Measurements from ENCODE around the gene COL5A1. TPM values are rescaled to one million over a fixed set of nuclear protein-coding genes. Genes with fewer than 3 reads are reported as not detected.

Gene COL5A1
- total RNA-seq, 1 donor: 801 TPM

DNA sequence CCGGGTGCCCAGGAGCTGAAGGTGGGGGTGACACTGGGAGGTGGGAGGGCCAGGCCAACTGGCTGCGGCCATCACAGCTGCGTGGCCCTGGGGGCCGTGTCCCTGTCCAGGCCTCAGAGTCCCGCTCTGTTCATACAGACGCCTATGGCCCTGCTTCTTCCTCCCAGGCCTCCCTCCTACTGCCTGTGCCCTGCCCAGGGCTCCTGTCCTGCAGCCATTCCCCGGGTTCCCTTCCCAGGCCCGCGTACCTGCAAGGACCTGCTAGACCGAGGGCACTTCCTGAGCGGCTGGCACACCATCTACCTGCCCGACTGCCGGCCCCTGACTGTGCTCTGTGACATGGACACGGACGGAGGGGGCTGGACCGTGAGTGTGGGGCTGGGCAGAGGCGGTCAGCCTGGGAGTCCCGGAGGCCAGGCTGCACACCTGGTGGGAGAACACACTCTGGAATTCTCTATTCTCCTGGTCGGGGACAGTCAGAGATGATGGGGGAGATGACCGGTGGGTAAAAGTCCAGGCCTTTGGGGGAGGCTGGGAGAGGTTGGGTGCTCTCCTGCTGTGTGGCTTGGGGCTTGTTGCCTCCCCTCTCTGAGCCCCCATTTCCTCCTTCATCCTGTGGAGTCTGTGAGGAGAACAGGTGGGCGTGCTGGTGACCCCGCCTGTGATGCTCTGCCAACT is 243.5 kb downstream of the COL5A1 start:
- no peak overlapping the region for H3K4me3 ChIP-seq (ENCODE audit: insufficient read depth, low read length)
- no peak overlapping the region for H3K4me2 ChIP-seq (ENCODE audit: insufficient read depth, low read length)
- no peaks in the 10 kb centered on the region for H3K4me1 ChIP-seq (ENCODE audit: insufficient read depth, low read length)
- H2AFZ ChIP-seq (ENCODE audit: low read length): no peak overlapping the region
- H3K36me3 ChIP-seq (ENCODE audit: insufficient read depth, low read length): no peaks in the 10 kb centered on the region
- H4K20me1 ChIP-seq (ENCODE audit: insufficient read depth, low read length): no peaks in the 10 kb centered on the region
- DNase-seq (ENCODE audit: insufficient read length, low spot score, missing footprints): no peak
- no peaks in the 10 kb centered on the region for H3K79me2 ChIP-seq (ENCODE audit: insufficient read depth, low read length)
- no peaks in the 10 kb centered on the region for H3K9me3 ChIP-seq (ENCODE audit: low read depth, low read length)
- H3K27me3 ChIP-seq (ENCODE audit: insufficient read depth, low read length): peaks cover 6% of the 10 kb centered on the region
- H3K27ac ChIP-seq (ENCODE audit: low read depth, low read length): no peak overlapping the region
- TF ChIP-seq CTCF (IDR thresholded peaks at IDR 0.05; ENCODE audit: extremely low read depth, low read depth, low read length): no peak

DNA sequence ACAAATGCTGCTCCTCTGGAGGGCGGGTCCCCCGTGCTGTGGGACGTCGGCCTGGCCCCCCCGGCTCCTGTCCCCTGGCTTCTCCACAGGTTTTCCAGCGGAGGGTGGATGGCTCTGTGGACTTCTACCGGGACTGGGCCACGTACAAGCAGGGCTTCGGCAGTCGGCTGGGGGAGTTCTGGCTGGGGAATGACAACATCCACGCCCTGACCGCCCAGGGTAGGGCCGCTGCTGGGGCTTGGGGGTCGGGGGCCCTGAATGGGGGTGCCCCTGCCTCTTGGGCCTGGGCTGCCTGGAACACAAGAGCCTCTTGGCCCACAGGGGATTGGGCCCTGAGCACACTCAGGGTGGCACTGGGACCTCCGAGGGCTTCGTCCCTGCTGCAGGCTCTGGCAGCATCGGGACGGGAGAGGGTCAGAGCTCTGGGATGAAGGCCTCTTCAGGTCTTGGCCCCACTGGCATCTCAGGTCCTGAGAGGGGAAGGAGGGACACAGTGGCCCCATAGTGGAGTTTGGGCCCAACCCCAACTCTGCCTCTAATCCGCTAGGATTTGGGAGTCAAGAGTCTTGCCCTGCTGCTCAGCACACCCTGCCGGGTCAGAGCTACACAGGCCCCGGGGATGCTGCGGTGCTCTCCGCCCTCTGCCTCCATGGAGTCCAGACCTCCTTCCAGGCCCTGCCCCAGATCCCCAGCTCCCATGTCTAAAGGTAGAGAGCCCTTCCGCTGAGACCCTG is 244.2 kb downstream of the COL5A1 start:
- H3K79me2 ChIP-seq (ENCODE audit: insufficient read depth, low read length): no peaks in the 10 kb centered on the region
- no peak overlapping the region for H3K4me2 ChIP-seq (ENCODE audit: insufficient read depth, low read length)
- TF ChIP-seq CTCF (IDR thresholded peaks at IDR 0.05; ENCODE audit: extremely low read depth, low read depth, low read length): no peak
- H3K36me3 ChIP-seq (ENCODE audit: insufficient read depth, low read length): no peaks in the 10 kb centered on the region
- DNase-seq (ENCODE audit: insufficient read length, low spot score, missing footprints): no peak
- H3K4me3 ChIP-seq (ENCODE audit: insufficient read depth, low read length): no peak overlapping the region
- H4K20me1 ChIP-seq (ENCODE audit: insufficient read depth, low read length): no peaks in the 10 kb centered on the region
- no peak overlapping the region for H2AFZ ChIP-seq (ENCODE audit: low read length)
- H3K27ac ChIP-seq (ENCODE audit: low read depth, low read length): no peak overlapping the region
- no peaks in the 10 kb centered on the region for H3K9me3 ChIP-seq (ENCODE audit: low read depth, low read length)
- H3K27me3 ChIP-seq (ENCODE audit: insufficient read depth, low read length): peaks cover 4% of the 10 kb centered on the region
- no peaks in the 10 kb centered on the region for H3K4me1 ChIP-seq (ENCODE audit: insufficient read depth, low read length)

DNA sequence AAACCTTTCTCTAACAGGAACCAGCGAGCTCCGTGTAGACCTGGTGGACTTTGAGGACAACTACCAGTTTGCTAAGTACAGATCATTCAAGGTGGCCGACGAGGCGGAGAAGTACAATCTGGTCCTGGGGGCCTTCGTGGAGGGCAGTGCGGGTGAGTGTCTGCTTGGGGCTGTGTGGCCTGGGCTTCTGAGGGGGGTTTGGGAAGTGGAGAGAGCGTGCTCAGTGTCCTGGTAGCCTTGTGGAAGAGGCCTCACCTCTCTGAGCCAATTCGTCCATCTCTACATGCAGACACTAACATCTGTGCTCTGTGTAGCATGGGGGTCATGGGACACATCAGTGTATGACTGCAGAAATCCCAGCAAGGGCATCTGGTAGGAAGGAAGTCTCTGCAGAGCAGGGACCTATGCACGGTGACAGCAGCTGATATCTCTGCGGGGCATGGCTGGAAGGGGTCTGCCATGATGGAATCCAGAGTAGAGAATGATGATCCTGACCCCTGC is 244.9 kb downstream of the COL5A1 start:
- no peaks in the 10 kb centered on the region for H3K79me2 ChIP-seq (ENCODE audit: insufficient read depth, low read length)
- no peak for TF ChIP-seq CTCF (IDR thresholded peaks at IDR 0.05; ENCODE audit: extremely low read depth, low read depth, low read length)
- DNase-seq (ENCODE audit: insufficient read length, low spot score, missing footprints): no peak
- peaks cover 4% of the 10 kb centered on the region for H3K27me3 ChIP-seq (ENCODE audit: insufficient read depth, low read length)
- H3K27ac ChIP-seq (ENCODE audit: low read depth, low read length): no peak overlapping the region
- no peaks in the 10 kb centered on the region for H3K9me3 ChIP-seq (ENCODE audit: low read depth, low read length)
- no peak overlapping the region for H3K4me3 ChIP-seq (ENCODE audit: insufficient read depth, low read length)
- no peaks in the 10 kb centered on the region for H3K4me1 ChIP-seq (ENCODE audit: insufficient read depth, low read length)
- no peak overlapping the region for H3K4me2 ChIP-seq (ENCODE audit: insufficient read depth, low read length)
- no peaks in the 10 kb centered on the region for H4K20me1 ChIP-seq (ENCODE audit: insufficient read depth, low read length)
- no peaks in the 10 kb centered on the region for H3K36me3 ChIP-seq (ENCODE audit: insufficient read depth, low read length)
- no peak overlapping the region for H2AFZ ChIP-seq (ENCODE audit: low read length)

DNA sequence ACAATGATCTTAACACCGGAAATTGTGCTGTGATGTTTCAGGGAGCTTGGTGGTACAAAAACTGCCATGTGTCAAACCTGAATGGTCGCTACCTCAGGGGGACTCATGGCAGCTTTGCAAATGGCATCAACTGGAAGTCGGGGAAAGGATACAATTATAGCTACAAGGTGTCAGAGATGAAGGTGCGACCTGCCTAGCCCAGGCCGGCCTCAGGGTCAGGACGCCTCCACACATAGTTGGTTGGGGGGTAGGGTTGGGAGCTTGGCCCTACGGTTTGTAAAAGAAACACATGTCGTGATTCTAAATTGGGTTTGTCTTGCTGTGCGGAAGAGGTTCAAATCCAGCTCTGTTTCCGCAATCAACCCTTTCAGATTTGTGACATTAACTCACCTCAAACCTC is 245.6 kb downstream of the COL5A1 start:
- no peak for DNase-seq (ENCODE audit: insufficient read length, low spot score, missing footprints)
- peaks cover 4% of the 10 kb centered on the region for H3K27me3 ChIP-seq (ENCODE audit: insufficient read depth, low read length)
- no peaks in the 10 kb centered on the region for H4K20me1 ChIP-seq (ENCODE audit: insufficient read depth, low read length)
- no peak for TF ChIP-seq CTCF (IDR thresholded peaks at IDR 0.05; ENCODE audit: extremely low read depth, low read depth, low read length)
- H3K79me2 ChIP-seq (ENCODE audit: insufficient read depth, low read length): no peaks in the 10 kb centered on the region
- no peaks in the 10 kb centered on the region for H3K36me3 ChIP-seq (ENCODE audit: insufficient read depth, low read length)
- H3K4me2 ChIP-seq (ENCODE audit: insufficient read depth, low read length): no peak overlapping the region
- no peaks in the 10 kb centered on the region for H3K4me1 ChIP-seq (ENCODE audit: insufficient read depth, low read length)
- no peak overlapping the region for H2AFZ ChIP-seq (ENCODE audit: low read length)
- H3K9me3 ChIP-seq (ENCODE audit: low read depth, low read length): no peaks in the 10 kb centered on the region
- no peak overlapping the region for H3K4me3 ChIP-seq (ENCODE audit: insufficient read depth, low read length)
- no peak overlapping the region for H3K27ac ChIP-seq (ENCODE audit: low read depth, low read length)

All from osteoblast (primary cell).